Measurements from ENCODE around the gene TLDC2.

GRCh38 chr20:36924167-36925045 lies 48.5 kb downstream of the TLDC2 start:
- TF ChIP-seq CTCF (IDR thresholded peaks at IDR 0.05) (no peak), POLR2A (IDR thresholded peaks at IDR 0.05) (no peak), POLR2AphosphoS5 (IDR thresholded peaks at IDR 0.05) (no peak)
